ENCODE measurements around the gene HBP1. TPM values are rescaled to one million over a fixed set of nuclear protein-coding genes. Genes with fewer than 3 reads are reported as not detected.

Gene HBP1
- total RNA-seq, 3 donors from 2014 or later, result 166 to 269 (median 176) TPM

DNA sequence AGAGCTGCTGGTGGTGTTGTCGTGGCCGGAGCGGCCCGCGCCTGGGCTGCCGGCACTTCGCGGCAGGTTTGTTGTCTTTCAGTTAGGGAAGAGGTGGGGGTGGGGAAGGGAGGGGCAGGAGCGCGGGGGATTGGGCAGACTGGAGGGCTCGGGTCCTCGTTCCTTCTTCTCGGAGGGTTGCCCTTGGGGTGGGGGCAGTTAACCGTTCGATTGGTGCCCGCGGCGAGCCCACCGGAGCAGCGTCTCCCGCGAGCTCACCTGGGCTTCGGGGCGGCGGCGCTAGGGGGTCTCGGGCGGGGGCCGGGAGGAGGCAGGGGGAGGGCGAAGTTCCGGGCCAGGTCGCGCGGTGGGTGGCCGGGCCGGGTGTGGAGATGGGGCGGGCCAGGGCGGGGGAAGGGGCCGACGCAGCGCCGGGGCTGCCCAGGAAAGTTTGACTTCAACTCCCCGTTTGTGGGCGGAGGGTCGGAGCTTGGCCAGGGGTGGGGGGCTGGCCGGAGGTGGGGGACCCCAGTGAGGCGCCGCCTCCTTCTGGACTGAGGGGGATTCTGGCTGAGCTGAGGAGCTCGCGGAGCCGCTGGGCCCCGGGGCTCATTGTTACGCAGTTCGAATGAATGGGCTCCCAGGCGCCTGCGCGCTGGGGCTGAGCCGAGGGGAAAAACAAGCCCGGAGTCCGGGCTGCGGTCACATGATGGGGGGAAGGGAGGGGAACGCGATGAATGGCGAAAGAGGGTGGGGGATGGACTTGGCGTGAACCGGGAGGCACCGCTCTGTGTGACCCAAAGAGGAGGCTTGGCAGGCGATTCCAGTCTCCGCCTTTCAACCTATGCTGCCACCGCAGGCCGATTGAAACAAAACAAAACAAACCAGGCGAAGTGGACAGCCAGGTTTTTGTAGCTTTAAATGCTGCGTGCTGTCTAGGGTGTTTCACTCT lies 582 bp downstream of the HBP1 start:
- H3K27me3 ChIP-seq, result no peaks in the 10 kb centered on the region
- H3K4me3 ChIP-seq, result peak overlapping the region; percentile 85 to 93 (median 91)
- H3K36me3 ChIP-seq, result no peaks in the 10 kb centered on the region
- intact Hi-C loops (cut with DNase I; ENCODE audit: low total_unique reads), result no loop called here
- TF ChIP-seq POLR2A (IDR thresholded peaks at IDR 0.05) (peak; percentile 13), POLR2AphosphoS5 (IDR thresholded peaks at IDR 0.05) (peak; percentile 85 to 90 (median 86))
- TF ChIP-seq, protein P1, sequence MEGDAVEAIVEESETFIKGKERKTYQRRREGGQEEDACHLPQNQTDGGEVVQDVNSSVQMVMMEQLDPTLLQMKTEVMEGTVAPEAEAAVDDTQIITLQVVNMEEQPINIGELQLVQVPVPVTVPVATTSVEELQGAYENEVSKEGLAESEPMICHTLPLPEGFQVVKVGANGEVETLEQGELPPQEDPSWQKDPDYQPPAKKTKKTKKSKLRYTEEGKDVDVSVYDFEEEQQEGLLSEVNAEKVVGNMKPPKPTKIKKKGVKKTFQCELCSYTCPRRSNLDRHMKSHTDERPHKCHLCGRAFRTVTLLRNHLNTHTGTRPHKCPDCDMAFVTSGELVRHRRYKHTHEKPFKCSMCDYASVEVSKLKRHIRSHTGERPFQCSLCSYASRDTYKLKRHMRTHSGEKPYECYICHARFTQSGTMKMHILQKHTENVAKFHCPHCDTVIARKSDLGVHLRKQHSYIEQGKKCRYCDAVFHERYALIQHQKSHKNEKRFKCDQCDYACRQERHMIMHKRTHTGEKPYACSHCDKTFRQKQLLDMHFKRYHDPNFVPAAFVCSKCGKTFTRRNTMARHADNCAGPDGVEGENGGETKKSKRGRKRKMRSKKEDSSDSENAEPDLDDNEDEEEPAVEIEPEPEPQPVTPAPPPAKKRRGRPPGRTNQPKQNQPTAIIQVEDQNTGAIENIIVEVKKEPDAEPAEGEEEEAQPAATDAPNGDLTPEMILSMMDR (IDR thresholded peaks at IDR 0.05), result peak in 1 of 3 donors; percentile 15
- H3K4me1 ChIP-seq, result peaks cover 0 to 25% of the 10 kb centered on the region in 2 donors
- peak overlapping the region; percentile 100 for H3K27ac ChIP-seq
- DNase-seq (ENCODE audit: low spot score in 2 of 2), result peak; percentile 97 to 98
- H3K9me3 ChIP-seq, result no peaks in the 10 kb centered on the region

DNA sequence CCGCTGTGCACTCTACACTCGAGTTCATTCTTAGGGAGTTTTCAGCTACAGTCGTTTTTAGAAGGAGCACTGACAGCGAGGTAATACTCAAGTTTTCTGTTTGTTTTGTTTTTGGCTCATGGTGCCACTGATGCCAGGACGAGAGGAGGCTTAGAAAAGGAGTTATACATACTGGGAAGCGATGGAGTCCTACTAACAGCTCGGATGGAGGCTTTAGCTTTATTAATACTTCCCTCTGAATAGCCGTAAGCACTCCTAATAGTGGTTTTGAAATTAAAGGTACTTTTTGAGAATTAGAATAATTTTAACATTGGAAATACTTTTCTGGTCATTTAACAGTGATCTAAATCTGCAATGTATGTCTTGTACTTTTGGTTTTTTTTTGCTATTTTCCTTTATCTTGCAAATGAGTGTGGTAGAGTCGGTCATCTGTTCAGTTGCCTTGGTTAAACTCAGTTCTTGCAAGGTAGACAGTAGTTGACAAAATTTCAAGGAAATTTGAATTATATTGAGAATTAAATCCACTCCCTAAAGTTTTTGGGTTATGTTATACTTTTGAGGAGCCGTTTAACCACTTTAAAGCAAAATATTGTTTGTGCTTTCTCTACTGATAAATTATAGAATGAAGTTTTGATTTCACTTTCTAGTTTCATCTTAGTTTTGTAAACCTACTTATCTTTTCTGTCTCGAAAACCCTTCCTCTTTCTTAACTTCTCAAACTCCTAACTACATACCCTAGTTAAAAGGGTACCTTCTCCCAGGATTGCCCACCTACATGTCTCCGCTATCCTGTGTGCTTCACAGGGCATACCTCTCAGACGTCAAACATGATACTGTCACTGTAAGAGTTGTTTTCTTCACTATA lies 1.5 kb downstream of the HBP1 start:
- H3K4me1 ChIP-seq, result peaks cover 0 to 34% of the 10 kb centered on the region in 2 donors
- intact Hi-C loops (cut with DNase I; ENCODE audit: low total_unique reads), result no loop called here

DNA sequence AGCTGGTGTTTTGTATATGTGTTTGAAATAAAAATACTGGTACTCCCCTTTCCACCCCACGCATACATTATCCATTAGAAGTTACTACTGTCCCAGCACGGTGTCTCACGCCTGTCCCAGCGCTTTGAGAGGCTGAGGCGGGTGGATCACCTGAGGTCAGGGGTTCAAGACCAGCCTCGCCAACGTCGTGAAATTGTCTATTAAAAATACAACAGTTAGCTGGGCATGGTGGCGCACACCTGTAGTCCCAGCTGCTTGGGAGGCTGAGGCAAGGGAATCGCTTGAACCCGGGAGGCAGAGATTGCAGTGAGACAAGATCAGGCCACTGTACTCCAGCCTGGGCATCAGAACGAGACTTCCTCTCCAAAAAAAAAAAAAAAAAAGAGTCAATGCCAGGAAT lies 2.7 kb downstream of the HBP1 start:
- H3K27ac ChIP-seq, result peak overlapping the region; percentile 60 to 68
- peak overlapping the region in 1 of 3 donors; percentile 23 for H3K4me3 ChIP-seq
- intact Hi-C loops (cut with DNase I; ENCODE audit: low total_unique reads), result no loop called here
- H3K27me3 ChIP-seq, result no peaks in the 10 kb centered on the region
- H3K4me1 ChIP-seq, result peaks cover 0 to 35% of the 10 kb centered on the region in 2 donors
- no peak for TF ChIP-seq POLR2AphosphoS5 (IDR thresholded peaks at IDR 0.05)
- TF ChIP-seq, protein P1 (IDR thresholded peaks at IDR 0.05), result no peak
- no peak for DNase-seq (ENCODE audit: low spot score in 2 of 2)
- no peaks in the 10 kb centered on the region for H3K9me3 ChIP-seq
- no peaks in the 10 kb centered on the region for H3K36me3 ChIP-seq

More for the DNA sequence above, 1.5 kb downstream of the HBP1 start:
- H3K4me3 ChIP-seq, result peak overlapping the region; percentile 85 to 93 (median 91)
- TF ChIP-seq, protein P1 (IDR thresholded peaks at IDR 0.05), result no peak
- TF ChIP-seq POLR2A (IDR thresholded peaks at IDR 0.05) (no peak), POLR2AphosphoS5 (IDR thresholded peaks at IDR 0.05) (no peak)
- H3K36me3 ChIP-seq, result no peaks in the 10 kb centered on the region
- peak overlapping the region; percentile 100 for H3K27ac ChIP-seq
- no peak for DNase-seq (ENCODE audit: low spot score in 2 of 2)
- H3K27me3 ChIP-seq, result no peaks in the 10 kb centered on the region
- H3K9me3 ChIP-seq, result no peaks in the 10 kb centered on the region

DNA sequence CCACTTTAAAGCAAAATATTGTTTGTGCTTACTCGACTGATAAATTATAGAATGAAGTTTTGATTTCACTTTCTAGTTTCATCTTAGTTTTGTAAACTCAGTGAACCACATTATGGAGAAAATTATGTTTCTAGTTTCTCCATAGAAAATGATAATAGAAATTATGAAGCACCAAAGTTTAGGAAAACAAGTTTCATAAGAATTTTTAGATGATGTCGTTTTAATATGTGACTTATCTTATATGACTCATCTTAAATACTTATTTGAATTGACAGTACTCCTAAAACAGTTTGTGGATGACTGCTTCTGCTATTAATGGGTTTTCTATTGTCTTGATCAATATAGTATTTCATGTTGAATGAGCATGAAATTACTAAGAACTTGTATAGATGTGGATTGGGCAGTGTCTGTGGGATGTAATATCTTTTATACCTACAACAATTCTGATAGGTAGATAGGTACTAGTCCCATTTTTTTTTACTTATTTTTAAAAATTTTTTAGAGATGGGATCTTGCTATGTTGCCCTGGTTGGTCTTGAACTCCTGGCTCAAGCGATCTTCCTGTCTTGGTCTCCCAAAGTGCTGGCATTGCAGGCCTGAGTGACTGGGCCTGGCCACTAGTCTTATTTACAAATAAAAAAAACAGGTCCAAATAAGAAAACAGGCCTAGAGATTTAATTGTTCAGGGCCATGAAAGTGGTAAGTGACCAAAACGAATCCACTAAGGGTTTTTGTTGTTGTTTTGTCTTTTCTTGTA lies 3.7 kb downstream of the HBP1 start:
- DNase-seq (ENCODE audit: low spot score in 2 of 2), result no peak
- peak overlapping the region in 1 of 2 donors; percentile 68 for H3K27ac ChIP-seq

More for the DNA sequence above, 3.7 kb downstream of the HBP1 start:
- no peak for TF ChIP-seq POLR2A (IDR thresholded peaks at IDR 0.05)
- TF ChIP-seq POLR2AphosphoS5 (IDR thresholded peaks at IDR 0.05), result no peak
- TF ChIP-seq, protein P1 (IDR thresholded peaks at IDR 0.05), result no peak
- Histone ChIP-seq H3K4me1 (peaks cover 0 to 35% of the 10 kb centered on the region in 2 donors), H3K4me3 (no peak overlapping the region), H3K27me3 (no peaks in the 10 kb centered on the region), H3K9me3 (no peaks in the 10 kb centered on the region), H3K36me3 (no peaks in the 10 kb centered on the region)
- intact Hi-C loops (cut with DNase I; ENCODE audit: low total_unique reads), result no loop called here
